ENCODE results near the gene CCDC88C. TPM values are rescaled to one million over a fixed set of nuclear protein-coding genes. Genes with fewer than 3 reads are reported as not detected.

CCDC88C gene
- polyA plus RNA-seq, 1 donor (not counting 4 experiments of a cell fraction or from before 2014, with no cell fraction given), result 2.4 TPM

DNA sequence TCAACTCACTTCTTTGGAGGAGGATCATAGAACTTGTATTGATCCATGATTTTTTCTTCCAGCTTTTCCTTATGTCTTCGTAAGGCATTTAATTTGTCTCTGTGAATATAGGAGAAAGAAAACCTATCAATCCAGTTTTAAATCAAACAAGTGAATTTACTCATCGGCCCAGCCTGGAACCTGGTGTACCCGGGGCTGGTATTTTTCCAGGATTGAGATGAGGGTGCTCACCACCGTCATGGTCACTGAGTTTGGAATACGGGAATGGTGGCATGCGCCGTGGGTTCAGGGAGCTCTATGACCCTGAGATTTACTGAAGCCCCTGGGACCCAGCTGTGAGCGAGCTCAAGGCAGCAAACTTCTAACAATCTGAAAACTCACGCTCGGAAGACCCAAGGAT, 126.6 kb downstream of the CCDC88C start:
- Histone ChIP-seq H3K27me3 (ENCODE audit: control insufficient read depth, extremely low read depth, insufficient read depth, low read length) (no peaks in the 10 kb centered on the region), H3K9me3 (ENCODE audit: control insufficient read depth, low read depth, low read length) (no peaks in the 10 kb centered on the region), H3K79me2 (ENCODE audit: control insufficient read depth, insufficient read depth, low read length) (no peaks in the 10 kb centered on the region), H3K27ac (ENCODE audit: control insufficient read depth, insufficient read depth, low read length) (no peak overlapping the region), H3K36me3 (ENCODE audit: control insufficient read depth in 2 of 2, extremely low read depth in 1 of 2, insufficient read depth in 2 of 2, low read length in 2 of 2) (no peaks in the 10 kb centered on the region), H3K9me1 (ENCODE audit: control insufficient read depth, extremely low read depth, insufficient read depth, low read length) (no peaks in the 10 kb centered on the region), H4K20me1 (ENCODE audit: control insufficient read depth, extremely low read depth, insufficient read depth, low read length) (no peaks in the 10 kb centered on the region), H3K9ac (ENCODE audit: control insufficient read depth, extremely low read depth, insufficient read depth, low read length) (no peak overlapping the region), H3K4me2 (ENCODE audit: control insufficient read depth, extremely low read depth, insufficient read depth, low read depth, low read length) (no peak overlapping the region), H2AFZ (ENCODE audit: control insufficient read depth, low read length) (no peak overlapping the region), H3K4me3 (ENCODE audit: control insufficient read depth in 2 of 3, extremely low read depth in 1 of 3, insufficient read depth in 2 of 3, low read depth in 1 of 3, low read length in 3 of 3) (no peak overlapping the region), H3K4me1 (ENCODE audit: control insufficient read depth, extremely low read depth, insufficient read depth, low read length) (no peaks in the 10 kb centered on the region)
- DNase-seq (ENCODE audit: low read depth, low spot score) (no peak), FAIRE-seq (no peak)
- dilution Hi-C loops (cut with MboI; ENCODE audit: extremely low pct_ligation_motif_present, low sequenced_read_pairs), result loop anchor here (25.0 kb wide), 2 partner anchors 129 to 379 kb away; no protein-coding TSS in a partner anchor
- no peak for TF ChIP-seq EZH2 (IDR thresholded peaks at IDR 0.05; ENCODE audit: low read length)
- TF ChIP-seq, protein P1, sequence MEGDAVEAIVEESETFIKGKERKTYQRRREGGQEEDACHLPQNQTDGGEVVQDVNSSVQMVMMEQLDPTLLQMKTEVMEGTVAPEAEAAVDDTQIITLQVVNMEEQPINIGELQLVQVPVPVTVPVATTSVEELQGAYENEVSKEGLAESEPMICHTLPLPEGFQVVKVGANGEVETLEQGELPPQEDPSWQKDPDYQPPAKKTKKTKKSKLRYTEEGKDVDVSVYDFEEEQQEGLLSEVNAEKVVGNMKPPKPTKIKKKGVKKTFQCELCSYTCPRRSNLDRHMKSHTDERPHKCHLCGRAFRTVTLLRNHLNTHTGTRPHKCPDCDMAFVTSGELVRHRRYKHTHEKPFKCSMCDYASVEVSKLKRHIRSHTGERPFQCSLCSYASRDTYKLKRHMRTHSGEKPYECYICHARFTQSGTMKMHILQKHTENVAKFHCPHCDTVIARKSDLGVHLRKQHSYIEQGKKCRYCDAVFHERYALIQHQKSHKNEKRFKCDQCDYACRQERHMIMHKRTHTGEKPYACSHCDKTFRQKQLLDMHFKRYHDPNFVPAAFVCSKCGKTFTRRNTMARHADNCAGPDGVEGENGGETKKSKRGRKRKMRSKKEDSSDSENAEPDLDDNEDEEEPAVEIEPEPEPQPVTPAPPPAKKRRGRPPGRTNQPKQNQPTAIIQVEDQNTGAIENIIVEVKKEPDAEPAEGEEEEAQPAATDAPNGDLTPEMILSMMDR (optimal IDR thresholded peaks at IDR 0.05 in 1 of 3, IDR thresholded peaks at IDR 0.05 in 1 of 3, conservative IDR thresholded peaks at IDR 0.05 in 1 of 3; ENCODE audit: extremely low read depth in 1 of 3, insufficient read depth in 2 of 3, low read length in 3 of 3), result no peak

DNA sequence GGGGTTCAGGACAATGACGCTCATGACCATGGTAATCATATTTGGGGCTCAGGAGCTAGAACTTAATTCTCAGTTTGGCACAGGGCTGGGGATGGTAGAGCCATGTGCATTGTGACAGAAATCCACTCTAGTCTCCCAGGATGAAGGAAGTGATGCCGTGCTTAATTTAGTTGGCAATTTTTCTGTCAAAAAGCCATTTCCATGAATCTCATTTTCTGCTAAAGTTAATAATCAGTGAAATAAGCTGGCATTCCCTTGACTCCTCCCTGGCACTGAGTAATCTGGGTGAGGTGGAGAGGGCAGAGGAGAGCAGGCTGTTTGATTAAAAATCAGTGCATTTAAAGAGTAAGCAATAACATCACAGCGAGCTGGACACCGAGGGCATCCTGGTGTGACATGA, 128.2 kb downstream of the CCDC88C start:
- dilution Hi-C loops (cut with MboI; ENCODE audit: extremely low pct_ligation_motif_present, low sequenced_read_pairs), result loop anchor here (25.0 kb wide), 2 partner anchors 127 to 377 kb away; no protein-coding TSS in a partner anchor
- H3K4me3 ChIP-seq (ENCODE audit: control insufficient read depth in 2 of 3, extremely low read depth in 1 of 3, insufficient read depth in 2 of 3, low read depth in 1 of 3, low read length in 3 of 3), result no peak overlapping the region
- no peaks in the 10 kb centered on the region for H3K79me2 ChIP-seq (ENCODE audit: control insufficient read depth, insufficient read depth, low read length)
- DNase-seq (ENCODE audit: low read depth, low spot score), result no peak
- no peaks in the 10 kb centered on the region for H3K27me3 ChIP-seq (ENCODE audit: control insufficient read depth, extremely low read depth, insufficient read depth, low read length)
- H3K9me3 ChIP-seq (ENCODE audit: control insufficient read depth, low read depth, low read length), result no peaks in the 10 kb centered on the region
- TF ChIP-seq, protein P1 (optimal IDR thresholded peaks at IDR 0.05 in 1 of 3, IDR thresholded peaks at IDR 0.05 in 1 of 3, conservative IDR thresholded peaks at IDR 0.05 in 1 of 3; ENCODE audit: extremely low read depth in 1 of 3, insufficient read depth in 2 of 3, low read length in 3 of 3), result no peak
- TF ChIP-seq EZH2 (IDR thresholded peaks at IDR 0.05; ENCODE audit: low read length), result no peak
- no peak overlapping the region for H3K4me2 ChIP-seq (ENCODE audit: control insufficient read depth, extremely low read depth, insufficient read depth, low read depth, low read length)
- H3K4me1 ChIP-seq (ENCODE audit: control insufficient read depth, extremely low read depth, insufficient read depth, low read length), result peaks cover 8% of the 10 kb centered on the region
- no peaks in the 10 kb centered on the region for H3K36me3 ChIP-seq (ENCODE audit: control insufficient read depth in 2 of 2, extremely low read depth in 1 of 2, insufficient read depth in 2 of 2, low read length in 2 of 2)
- no peak overlapping the region for H2AFZ ChIP-seq (ENCODE audit: control insufficient read depth, low read length)
- H3K9me1 ChIP-seq (ENCODE audit: control insufficient read depth, extremely low read depth, insufficient read depth, low read length), result no peaks in the 10 kb centered on the region
- H3K9ac ChIP-seq (ENCODE audit: control insufficient read depth, extremely low read depth, insufficient read depth, low read length), result no peak overlapping the region
- no peak overlapping the region for H3K27ac ChIP-seq (ENCODE audit: control insufficient read depth, insufficient read depth, low read length)
- no peaks in the 10 kb centered on the region for H4K20me1 ChIP-seq (ENCODE audit: control insufficient read depth, extremely low read depth, insufficient read depth, low read length)
- no peak for FAIRE-seq

All from keratinocyte (primary cell).